ENCODE measurements around the gene CACNG7.

The CACNG7 gene

GRCh38 chr19:53983457-53984289 is 74.6 kb downstream of the CACNG7 start:
- no peak for DNase-seq

DNA sequence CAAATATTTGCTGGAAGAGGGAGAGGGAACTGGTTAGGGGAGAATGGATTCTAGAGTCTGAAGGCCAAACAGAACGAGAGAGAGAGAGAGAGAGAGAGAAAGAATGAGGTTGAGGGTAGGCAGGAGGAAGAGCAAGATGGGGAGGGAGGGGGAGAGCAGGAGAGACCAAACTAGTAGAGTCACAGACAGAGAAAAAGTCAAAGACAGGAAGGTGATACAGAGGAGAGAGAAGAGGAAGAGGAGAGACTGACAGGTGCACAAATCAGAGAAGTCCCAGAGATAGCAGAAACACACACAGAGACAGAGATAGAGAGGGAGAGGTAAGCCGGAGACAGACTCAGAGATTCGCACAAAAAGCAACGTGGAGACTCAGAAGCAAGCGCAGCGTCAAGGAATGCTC is 76.8 kb downstream of the CACNG7 start:
- DNase-seq: no peak

DNA sequence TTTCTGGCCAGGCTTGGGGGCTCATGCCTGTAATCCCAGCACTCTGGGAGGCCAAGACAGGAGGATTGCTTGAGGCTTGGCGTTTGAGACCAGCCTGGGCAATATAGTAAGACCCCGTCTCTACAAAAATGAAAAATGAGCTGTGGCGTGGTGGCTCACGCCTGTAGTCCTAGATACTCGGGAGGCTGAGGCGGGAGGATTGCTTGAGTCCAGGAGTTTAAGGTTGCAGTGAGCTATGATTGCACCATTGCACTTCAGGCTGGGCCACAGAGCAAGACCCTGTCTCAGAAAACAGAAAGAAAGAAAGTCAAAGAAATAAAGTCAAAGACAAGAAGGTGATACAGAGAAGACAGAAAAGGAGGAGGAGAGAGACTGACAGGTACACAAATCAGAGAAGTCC is 79.9 kb downstream of the CACNG7 start:
- DNase-seq: no peak

DNA sequence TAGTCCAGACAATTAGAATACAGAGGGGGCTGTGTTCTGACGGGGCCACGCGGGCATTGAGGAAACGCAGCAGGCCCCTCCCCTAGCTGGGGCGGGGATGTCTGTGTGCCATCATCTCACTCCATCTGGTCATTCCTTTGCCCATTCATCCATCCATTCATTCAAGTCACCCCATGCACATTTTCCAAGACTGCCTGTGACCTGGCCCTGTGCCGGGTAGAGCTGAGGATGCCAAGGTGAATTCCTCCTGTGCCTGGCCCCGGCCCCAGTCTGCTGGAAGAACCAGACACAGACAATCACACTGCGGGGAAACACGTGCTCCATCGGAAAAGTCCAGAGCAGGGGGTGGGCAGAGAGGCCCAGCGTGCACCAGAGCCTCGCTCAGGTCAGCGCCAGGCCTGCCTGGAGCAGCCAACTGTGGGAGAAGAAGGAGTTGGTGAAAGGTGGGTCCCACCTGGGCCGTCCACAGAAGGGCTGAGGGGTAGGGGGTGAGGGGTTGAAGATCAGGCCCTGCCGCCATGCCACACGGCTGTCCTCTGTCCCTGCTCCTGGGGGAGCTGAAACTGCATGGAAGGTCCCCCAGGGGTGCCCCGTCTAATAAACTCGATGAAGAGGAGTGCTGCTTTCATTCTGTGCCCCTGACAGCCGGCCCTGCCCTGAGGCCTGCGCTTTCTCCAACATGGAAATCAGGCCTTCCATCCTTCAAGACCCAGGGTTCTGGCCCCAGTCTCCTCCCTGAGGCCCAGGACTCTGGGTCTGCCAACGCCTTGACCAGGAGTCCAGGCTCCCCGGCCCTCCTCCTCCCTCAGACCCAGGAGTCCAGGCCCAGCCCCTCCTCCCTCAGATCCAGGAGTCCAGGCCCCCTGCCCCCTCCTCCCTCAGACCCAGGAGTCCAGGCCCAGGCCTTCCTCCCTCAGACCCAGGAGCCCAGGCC is 80.8 kb downstream of the CACNG7 start:
- no peak for DNase-seq

DNA sequence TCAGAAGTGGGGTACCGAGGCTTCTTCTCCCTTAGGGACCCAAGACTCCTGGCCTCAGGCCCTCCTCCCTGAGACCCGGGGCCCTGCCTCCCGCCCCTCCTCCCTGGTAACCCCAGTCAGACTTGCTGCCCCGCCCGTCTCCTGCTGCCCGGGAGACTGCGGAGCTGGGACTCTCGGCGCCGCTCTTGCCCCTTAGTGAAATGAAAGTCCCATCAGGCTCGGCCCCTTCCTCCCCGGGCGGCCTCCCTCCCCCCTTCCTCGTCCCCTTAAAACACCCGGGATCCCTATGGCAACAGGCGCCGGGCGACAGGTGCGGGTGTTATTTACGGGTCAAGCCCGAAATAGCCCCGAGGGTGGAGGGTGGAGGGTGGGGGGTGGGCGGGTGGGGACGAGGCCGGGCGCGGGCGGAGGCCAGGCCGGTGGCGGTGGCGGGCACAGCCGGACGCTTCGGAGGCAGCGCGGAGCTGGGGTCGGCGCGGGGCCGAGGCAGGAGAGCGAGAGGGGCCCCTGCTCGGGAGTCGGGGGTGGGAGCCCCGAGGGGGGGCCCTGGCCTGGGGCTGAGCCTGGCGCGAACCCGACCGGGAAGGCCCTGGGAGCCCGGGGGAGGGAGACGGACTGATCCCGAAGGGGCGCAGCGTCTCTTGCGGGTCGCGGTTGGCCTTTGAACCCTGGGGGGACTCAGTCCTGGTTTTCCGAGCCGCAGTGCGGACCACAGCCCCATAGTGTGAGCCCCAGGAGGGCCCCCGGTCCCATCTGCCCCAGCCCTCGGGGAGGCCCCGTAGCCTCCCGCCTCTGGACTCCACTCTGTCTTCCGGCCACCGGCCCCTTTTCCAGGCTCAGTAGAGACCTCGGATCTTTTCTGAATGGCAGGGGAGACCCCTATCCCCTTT is 82.4 kb downstream of the CACNG7 start, which contains the start of gene CACNG6:
TSS of gene CACNG6 (plus strand) at position 414 of the 890 bp plus-strand sequence. CDS start 1,241 bp downstream, outside the sequence.
- DNase-seq: no peak

- DNase-seq: no peak
These were observed 83.1 kb downstream of the CACNG7 start for GRCh38 chr19:53992211-53992610.

- DNase-seq: no peak
These were observed 83.7 kb downstream of the CACNG7 start for GRCh38 chr19:53992815-53993214.

DNA sequence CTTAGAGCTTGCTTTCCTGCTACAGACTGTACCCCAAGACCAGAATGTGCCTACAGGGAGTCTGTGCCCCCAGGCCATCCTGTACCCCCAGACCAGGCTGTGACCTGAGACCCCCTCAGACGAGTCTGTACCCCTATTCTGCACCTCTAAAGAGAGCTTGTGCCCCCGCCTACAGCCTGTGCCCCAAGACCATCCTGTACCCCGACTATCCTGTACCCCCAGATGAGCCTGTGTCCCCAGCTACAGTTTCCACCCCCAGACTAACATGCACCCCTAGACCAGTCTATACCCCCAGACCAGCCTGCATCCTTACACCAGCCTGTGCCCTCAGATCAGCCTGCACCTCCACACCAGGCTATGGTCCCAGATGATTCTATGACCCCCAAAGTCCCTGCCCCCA is 84.4 kb downstream of the CACNG7 start:
- no peak for DNase-seq

All from NCI-H345 (cell line).